Stromal cell of bone marrow (primary cell): Measurements from ENCODE around the gene PDSS2.
"Not testable (repeated sequence)": the region's sequence is repeated elsewhere in the genome, so short reads cannot be mapped to it uniquely, and the experiment has no call there.

Source experiments
- DNase-seq: peaks from one replicate; pipeline ENCODE4 v3.0.0-alpha.2; 2012; ENCODE audit warnings: low read depth

Gene PDSS2

GRCh38 chr6:107161521-107161920 is 297.8 kb downstream of the PDSS2 start:
- no peak for DNase-seq

GRCh38 chr6:107156617-107157016 is 302.7 kb downstream of the PDSS2 start:
- no peak for DNase-seq

- no peak for DNase-seq
Observed at GRCh38 chr6:107154801-107155160, 304.6 kb downstream of the PDSS2 start.

GRCh38 chr6:107154131-107154800 is 305.1 kb downstream of the PDSS2 start:
- DNase-seq, result no peak

- DNase-seq, result no peak
Observed at GRCh38 chr6:107152638-107153430, 306.5 kb downstream of the PDSS2 start.

GRCh38 chr6:107144666-107145065 is 314.7 kb downstream of the PDSS2 start:
- no peak for DNase-seq

- no peak for DNase-seq
Observed at GRCh38 chr6:107144014-107144413, 315.4 kb downstream of the PDSS2 start.

GRCh38 chr6:107140581-107140980 is 318.8 kb downstream of the PDSS2 start:
- no peak for DNase-seq

- not testable (repeated sequence) for DNase-seq
Observed at GRCh38 chr6:107136324-107136723, 323.0 kb downstream of the PDSS2 start.

- DNase-seq, result not testable (repeated sequence)
Observed at GRCh38 chr6:107135048-107135680, 324.2 kb downstream of the PDSS2 start.

GRCh38 chr6:107132330-107132954 is 326.9 kb downstream of the PDSS2 start:
- no peak for DNase-seq

- no peak for DNase-seq
Observed at GRCh38 chr6:107129370-107129925, 329.9 kb downstream of the PDSS2 start.

- no peak for DNase-seq
Observed at GRCh38 chr6:107128577-107128976, 330.8 kb downstream of the PDSS2 start.

- no peak for DNase-seq
Observed at GRCh38 chr6:107128175-107128574, 331.2 kb downstream of the PDSS2 start.

- DNase-seq, result no peak
Observed at GRCh38 chr6:107125771-107126170, 333.6 kb downstream of the PDSS2 start.

GRCh38 chr6:107124934-107125348 is 334.4 kb downstream of the PDSS2 start:
- no peak for DNase-seq

GRCh38 chr6:107123501-107123900 is 335.9 kb downstream of the PDSS2 start:
- DNase-seq, result no peak

GRCh38 chr6:107122748-107123147 is 336.6 kb downstream of the PDSS2 start:
- no peak for DNase-seq

GRCh38 chr6:107121964-107122495 is 337.3 kb downstream of the PDSS2 start:
- no peak for DNase-seq

- no peak for DNase-seq
Observed at GRCh38 chr6:107121266-107121665, 338.1 kb downstream of the PDSS2 start.

- no peak for DNase-seq
Observed at GRCh38 chr6:107120404-107120803, 339.0 kb downstream of the PDSS2 start.

- no peak for DNase-seq
Observed at GRCh38 chr6:107118976-107119375, 340.4 kb downstream of the PDSS2 start.
